ENCODE measurements around the gene TRIO. TPM values are rescaled to one million over a fixed set of nuclear protein-coding genes. Genes with fewer than 3 reads are reported as not detected.

TRIO gene
- total RNA-seq, 1 donor from 2014 or later = 148 TPM

DNA sequence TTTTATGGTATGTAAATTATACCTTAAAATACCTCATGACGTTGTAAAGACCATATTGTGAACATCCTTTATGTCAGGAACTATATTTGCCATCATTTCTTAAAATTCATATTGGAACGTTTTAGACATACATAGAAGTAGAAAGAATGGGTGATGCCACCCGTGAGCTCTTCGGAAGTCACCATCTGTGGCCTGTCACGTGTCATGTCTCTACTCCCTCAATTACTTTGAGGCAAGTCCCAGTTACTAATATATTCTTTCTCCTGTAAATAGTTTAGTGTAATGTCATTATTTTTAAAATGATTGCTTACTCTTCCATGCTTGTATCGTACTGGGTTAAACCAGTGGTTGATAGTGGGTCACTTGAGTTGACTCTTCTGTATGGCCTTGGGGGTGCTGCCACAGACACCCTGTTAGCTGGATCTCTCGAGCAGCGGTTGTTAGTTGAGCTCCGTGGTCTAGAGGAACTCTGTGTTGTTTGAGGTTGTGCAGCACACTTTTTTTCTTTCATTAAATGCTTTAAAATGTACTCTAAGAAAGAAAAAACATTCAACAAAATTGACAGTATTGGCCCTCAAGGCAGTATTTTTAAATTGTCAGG lies 66.2 kb downstream of the TRIO start:
- Histone ChIP-seq H3K27me3 (no peaks in the 10 kb centered on the region), H3K4me3 (no peak overlapping the region), H3K36me3 (no peaks in the 10 kb centered on the region), H3K4me1 (peaks cover 66% of the 10 kb centered on the region), H3K9me3 (no peaks in the 10 kb centered on the region), H3K27ac (peak overlapping the region; percentile 63)
- intact Hi-C loops (cut with DNase I) = no loop called here
- TF ChIP-seq, protein P1, sequence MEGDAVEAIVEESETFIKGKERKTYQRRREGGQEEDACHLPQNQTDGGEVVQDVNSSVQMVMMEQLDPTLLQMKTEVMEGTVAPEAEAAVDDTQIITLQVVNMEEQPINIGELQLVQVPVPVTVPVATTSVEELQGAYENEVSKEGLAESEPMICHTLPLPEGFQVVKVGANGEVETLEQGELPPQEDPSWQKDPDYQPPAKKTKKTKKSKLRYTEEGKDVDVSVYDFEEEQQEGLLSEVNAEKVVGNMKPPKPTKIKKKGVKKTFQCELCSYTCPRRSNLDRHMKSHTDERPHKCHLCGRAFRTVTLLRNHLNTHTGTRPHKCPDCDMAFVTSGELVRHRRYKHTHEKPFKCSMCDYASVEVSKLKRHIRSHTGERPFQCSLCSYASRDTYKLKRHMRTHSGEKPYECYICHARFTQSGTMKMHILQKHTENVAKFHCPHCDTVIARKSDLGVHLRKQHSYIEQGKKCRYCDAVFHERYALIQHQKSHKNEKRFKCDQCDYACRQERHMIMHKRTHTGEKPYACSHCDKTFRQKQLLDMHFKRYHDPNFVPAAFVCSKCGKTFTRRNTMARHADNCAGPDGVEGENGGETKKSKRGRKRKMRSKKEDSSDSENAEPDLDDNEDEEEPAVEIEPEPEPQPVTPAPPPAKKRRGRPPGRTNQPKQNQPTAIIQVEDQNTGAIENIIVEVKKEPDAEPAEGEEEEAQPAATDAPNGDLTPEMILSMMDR (IDR thresholded peaks at IDR 0.05) = no peak
- ATAC-seq (no peak), DNase-seq (no peak)

DNA sequence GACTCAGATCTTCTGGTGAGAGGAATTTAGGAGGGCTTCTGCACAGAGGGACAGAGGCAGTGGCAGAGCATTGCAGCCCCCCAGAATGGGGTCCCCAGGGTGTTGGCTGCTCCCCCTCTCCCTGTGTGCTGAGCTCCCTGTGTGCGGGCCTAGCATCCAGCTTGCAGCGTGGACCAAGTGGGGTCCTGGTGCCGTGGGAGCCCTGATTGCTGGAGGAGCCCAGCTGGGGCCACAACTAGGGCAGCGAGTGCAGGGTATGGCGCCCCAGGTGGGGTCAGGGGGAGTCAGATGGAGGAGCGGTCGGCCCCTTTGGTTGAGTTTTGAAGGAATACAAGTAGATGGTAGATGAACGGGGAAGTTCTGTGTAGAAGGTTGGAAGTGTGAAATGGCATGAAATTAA lies 66.7 kb downstream of the TRIO start:
- no peak for DNase-seq
- TF ChIP-seq, protein P1 (IDR thresholded peaks at IDR 0.05) = no peak
- ATAC-seq = no peak
- H3K27ac ChIP-seq = no peak overlapping the region
- H3K4me3 ChIP-seq = no peak overlapping the region
- H3K9me3 ChIP-seq = no peaks in the 10 kb centered on the region
- H3K27me3 ChIP-seq = no peaks in the 10 kb centered on the region
- no peaks in the 10 kb centered on the region for H3K36me3 ChIP-seq
- H3K4me1 ChIP-seq = peaks cover 61% of the 10 kb centered on the region
- intact Hi-C loops (cut with DNase I) = no loop called here

DNA sequence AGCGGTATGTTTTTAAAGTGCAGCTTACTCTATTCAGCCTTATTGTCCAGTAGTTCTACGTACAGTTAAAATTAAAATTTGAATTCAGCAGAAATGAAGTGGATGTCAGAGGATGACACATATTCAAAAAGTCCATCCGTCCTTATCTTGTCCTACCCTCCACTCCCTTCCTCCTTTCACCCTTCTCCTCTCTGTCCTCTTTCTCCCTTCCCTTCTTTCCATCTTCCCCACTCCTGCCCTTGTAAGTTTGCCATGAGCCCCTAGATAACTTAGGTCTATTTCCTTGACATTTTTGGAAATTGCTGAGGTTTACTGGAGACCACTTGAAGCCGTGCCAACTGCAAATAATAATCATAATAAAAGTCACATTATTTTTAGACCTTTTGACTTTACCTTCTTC lies 67.6 kb downstream of the TRIO start:
- Histone ChIP-seq H3K36me3 (no peaks in the 10 kb centered on the region), H3K4me3 (no peak overlapping the region), H3K27me3 (no peaks in the 10 kb centered on the region), H3K27ac (no peak overlapping the region), H3K4me1 (peaks cover 52% of the 10 kb centered on the region), H3K9me3 (no peaks in the 10 kb centered on the region)
- intact Hi-C loops (cut with DNase I) = no loop called here
- DNase-seq (no peak), ATAC-seq (no peak)
- TF ChIP-seq, protein P1 (IDR thresholded peaks at IDR 0.05) = no peak

DNA sequence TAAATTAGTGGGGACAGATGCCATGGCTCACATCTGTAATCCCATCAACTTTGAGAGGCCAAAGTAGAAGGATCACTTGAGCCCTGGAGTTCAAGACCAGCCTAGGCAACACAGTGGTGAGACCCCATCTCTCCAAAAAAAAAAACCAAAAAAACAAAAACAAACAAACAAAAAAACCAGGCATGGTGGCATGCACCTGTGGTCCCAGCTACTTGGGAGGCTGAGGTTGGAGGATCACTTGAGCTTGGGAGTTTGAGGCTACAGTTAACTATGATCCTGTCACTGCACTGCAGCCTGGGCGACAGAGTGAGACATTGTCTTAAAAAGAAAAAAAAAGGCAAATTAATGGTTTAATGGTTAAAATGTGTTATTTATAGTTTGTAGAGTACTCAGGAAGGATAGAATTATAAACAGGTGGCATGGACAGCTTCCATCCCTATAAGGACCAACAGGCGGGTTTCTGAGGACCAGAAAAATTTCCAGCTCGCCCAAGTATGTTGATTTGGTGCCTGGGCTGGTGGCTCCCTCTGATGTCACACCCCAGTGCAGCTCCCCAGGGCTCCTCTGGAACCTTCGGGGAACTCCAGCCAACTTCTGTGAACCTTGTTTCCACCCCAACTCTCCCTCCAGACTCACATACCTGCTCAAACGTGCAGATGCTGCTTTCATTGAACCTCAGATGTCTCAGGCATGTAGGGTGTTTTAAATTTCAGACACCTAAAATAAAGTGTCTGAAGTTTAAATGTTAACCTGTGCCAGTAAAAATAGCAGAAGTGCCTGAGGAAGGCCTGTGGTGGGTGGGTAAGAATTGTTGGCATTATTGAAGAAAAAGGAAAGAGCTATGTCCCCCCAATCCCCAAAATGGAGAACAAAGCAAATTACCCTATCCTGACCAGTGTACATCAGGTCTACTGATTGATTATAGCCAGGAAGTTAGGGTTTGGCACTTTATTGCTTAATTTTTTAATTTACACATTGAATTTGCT lies 69.0 kb downstream of the TRIO start:
- Histone ChIP-seq H3K4me3 (no peak overlapping the region), H3K36me3 (no peaks in the 10 kb centered on the region), H3K4me1 (peaks cover 46% of the 10 kb centered on the region), H3K27me3 (no peaks in the 10 kb centered on the region), H3K27ac (peak overlapping the region; percentile 7), H3K9me3 (no peaks in the 10 kb centered on the region)
- TF ChIP-seq, protein P1 (IDR thresholded peaks at IDR 0.05) = no peak
- intact Hi-C loops (cut with DNase I) = no loop called here
- ATAC-seq (no peak), DNase-seq (no peak)

DNA sequence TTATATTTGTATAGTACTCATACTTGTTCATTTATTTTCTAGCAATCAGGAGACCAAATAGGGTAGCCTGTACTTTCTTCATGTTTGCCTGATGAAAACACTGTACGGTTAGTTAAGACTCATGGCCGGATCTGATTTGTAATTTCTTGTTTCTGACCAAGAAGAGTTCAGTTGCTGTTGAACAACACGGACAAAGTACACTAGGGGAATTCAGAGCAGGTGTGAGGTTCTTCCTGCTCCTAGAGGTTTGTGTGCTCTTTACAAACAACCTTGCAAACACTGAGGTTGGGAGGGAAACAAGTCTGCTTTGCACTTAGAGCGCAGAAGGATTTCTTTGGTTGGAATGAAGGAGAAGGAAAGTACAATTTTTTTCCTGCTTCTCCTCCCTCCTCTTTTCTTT lies 69.7 kb downstream of the TRIO start:
- Histone ChIP-seq H3K36me3 (no peaks in the 10 kb centered on the region), H3K4me3 (no peak overlapping the region), H3K27me3 (no peaks in the 10 kb centered on the region), H3K9me3 (no peaks in the 10 kb centered on the region), H3K27ac (peak overlapping the region; percentile 11), H3K4me1 (peaks cover 50% of the 10 kb centered on the region)
- TF ChIP-seq, protein P1 (IDR thresholded peaks at IDR 0.05) = no peak
- intact Hi-C loops (cut with DNase I) = no loop called here
- DNase-seq = no peak
- ATAC-seq = peak; percentile 38

All from upper lobe of right lung (tissue), 1 donor.